K562 (cell line): ENCODE data around the gene TF. TPM values are rescaled to one million over a fixed set of nuclear protein-coding genes. Genes with fewer than 3 reads are reported as not detected.

Experiments
- ATAC-seq: fragments of 200-7000 bp; cut with Tn5 transposase; 3 replicates; pipeline ENCODE4 v1.9.1; 2020; ENCODE audit warnings: moderate library complexity
- BruUV-seq: library from RNA; stranded (reverse); fragments of 400-500 nt; replicated peaks from 2 replicates; lab custom pipeline; 2021; lab: Mats Ljungman, UMichigan
- CTCF ChIA-PET: fragments of 300-600 bp; formaldehyde crosslinking; extraction: SDS; loops from one replicate; lab custom pipeline; 2021; ENCODE audit warnings: low intra/inter-chr PET ratio; lab: Yijun Ruan, JAX
- POLR2A ChIA-PET: fragments of 300-600, 350-650 bp; sonication (Branson Sonifier 250); formaldehyde crosslinking; extraction: SDS; loops from one replicate; lab custom pipeline; 2021; ENCODE audit warnings: antibody characterized with exemption, inconsistent platforms; lab: Yijun Ruan, JAX
- DNase-seq, 4 experiments: peaks; one replicate each; pipeline versions ENCODE4 v3.0.0 to v3.0.0-alpha.2; 2011 to 2018; ENCODE audit warnings: low spot score in 3 of 4, mixed read lengths in 3 of 4; ENCODE audit errors: extremely low read depth in 1 of 4
- FAIRE-seq: peaks from 2 replicates; lab custom pipeline; 2011; peaks lifted over from hg19 to GRCh38; lab: Jason Lieb, UNC
- H2AFZ ChIP-seq: 2 replicates; pipeline ENCODE4 v1.6.0; 2011; ENCODE audit warnings: low read depth, low read length, control low read depth, inconsistent platforms
- H3K27ac ChIP-seq: fragments of 200-600 bp; 3 replicates; pipeline ENCODE4 v1.8.0; 2011; ENCODE audit warnings: low read depth, mild to moderate bottlenecking, control low read depth, inconsistent platforms, low read length, moderate library complexity, mixed read lengths; ENCODE audit errors: extremely low read depth
- H3K27me3 ChIP-seq, 2 experiments: fragments of 300-600 bp in 1 of 2; 2 replicates in 1 of 2; 3 replicates in 1 of 2; pipeline versions ENCODE4 v1.6.0 to v1.8.0; 2011; ENCODE audit warnings: inconsistent platforms in 2 of 2, low read length in 2 of 2, mild to moderate bottlenecking in 1 of 2, mixed read lengths in 1 of 2, moderate library complexity in 1 of 2; ENCODE audit not compliant: control insufficient read depth in 2 of 2, insufficient read depth in 2 of 2
- H3K36me3 ChIP-seq: fragments of 300-600 bp; 3 replicates; pipeline ENCODE4 v1.8.0; 2011; ENCODE audit warnings: mild to moderate bottlenecking, low read length, inconsistent platforms; ENCODE audit not compliant: control insufficient read depth, insufficient read depth
- H3K4me1 ChIP-seq, 2 experiments: fragments of 200-600 bp in 1 of 2; replicated peaks in 1 of 2; 2 replicates in 1 of 2; 3 replicates in 1 of 2; pipeline versions ENCODE4 v1.5.1 to v1.8.0; 2011; ENCODE audit warnings: inconsistent platforms in 2 of 2, low read length in 2 of 2, mild to moderate bottlenecking in 1 of 2, mixed read lengths in 1 of 2, moderate library complexity in 1 of 2; ENCODE audit not compliant: control insufficient read depth in 2 of 2, insufficient read depth in 2 of 2
- H3K4me2 ChIP-seq: 2 replicates; pipeline ENCODE4 v1.6.1; 2011; ENCODE audit warnings: low read length, control low read depth, inconsistent platforms, mixed read lengths; ENCODE audit not compliant: insufficient read depth
- H3K4me3 ChIP-seq: fragments of 200-600 bp; sonication (generic), shearing (Covaris generic); 2 replicates; pipeline ENCODE4 v1.5.1; 2016; ENCODE audit warnings: control low read depth, inconsistent platforms
- H3K79me2 ChIP-seq: fragments of 200-600 bp; 3 replicates; pipeline ENCODE4 v1.8.0; 2011; ENCODE audit warnings: low read length, inconsistent platforms; ENCODE audit not compliant: control insufficient read depth, insufficient read depth
- H3K9ac ChIP-seq, 2 experiments: 2 replicates each; pipeline versions ENCODE4 v1.6.0 to v1.6.1; 2011; ENCODE audit warnings: low read depth in 2 of 2, low read length in 2 of 2, control low read depth in 1 of 2, inconsistent platforms in 1 of 2, mild to moderate bottlenecking in 1 of 2, mixed read lengths in 1 of 2; ENCODE audit not compliant: insufficient read depth in 1 of 2
- H3K9me1 ChIP-seq: one replicate; pipeline ENCODE4 v1.6.0; 2011; ENCODE audit warnings: inconsistent platforms, mild to moderate bottlenecking, low read length, moderate library complexity; ENCODE audit not compliant: control insufficient read depth, insufficient read depth
- H3K9me3 ChIP-seq: replicated peaks from 2 replicates; pipeline ENCODE4 v1.5.1; 2011; ENCODE audit warnings: low read depth, low read length, inconsistent platforms; ENCODE audit not compliant: control insufficient read depth, insufficient read depth
- H4K20me1 ChIP-seq: replicated peaks from 2 replicates; pipeline ENCODE4 v1.6.1; 2011; ENCODE audit warnings: low read length, inconsistent platforms, mixed read lengths; ENCODE audit not compliant: control insufficient read depth, insufficient read depth
- ASH1L ChIP-seq: fragments of 450-650 bp; IDR thresholded peaks from 2 replicates; pipeline ENCODE4 v1.6.1; 2018; ENCODE audit warnings: borderline replicate concordance, mild to moderate bottlenecking, low read depth; ENCODE audit not compliant: partially characterized antibody
- BMI1 ChIP-seq: fragments of 150-350 bp; IDR thresholded peaks from 2 replicates; pipeline ENCODE4 v1.6.1; 2014; ENCODE audit warnings: low read length
- CBX5 ChIP-seq: IDR thresholded peaks from 2 replicates; pipeline ENCODE4 v1.6.1; 2014; ENCODE audit warnings: low read depth, borderline replicate concordance
- CCNT2 ChIP-seq: IDR thresholded peaks from 2 replicates; pipeline ENCODE4 v1.6.1; 2011; ENCODE audit warnings: borderline replicate concordance, low read depth, mild to moderate bottlenecking, moderate library complexity, mixed read lengths, low read length; ENCODE audit not compliant: insufficient read length; ENCODE audit errors: extremely low read depth
- ETV6 ChIP-seq, 3 experiments: fragments of 150-350 bp in 1 of 3; sonication (generic) in 1 of 3; formaldehyde crosslinking in 1 of 3; IDR thresholded peaks; 2 replicates each; pipeline versions ENCODE4 v1.6.1 to v1.8.0; 2014 to 2022; ENCODE audit warnings: borderline replicate concordance in 2 of 3, low read depth in 2 of 3, antibody characterized with exemption in 1 of 3, low read length in 1 of 3, mild to moderate bottlenecking in 1 of 3, missing genetic modification reagents in 1 of 3
- JUND ChIP-seq, 2 experiments: IDR thresholded peaks; 2 replicates in 1 of 2; 3 replicates in 1 of 2; pipeline ENCODE4 v1.6.1; 2011; ENCODE audit warnings: borderline replicate concordance in 2 of 2, low read depth in 2 of 2, low read length in 2 of 2, improper control_type of control experiment in 1 of 2, missing biosample characterization in 1 of 2, missing genetic modification characterization in 1 of 2, missing genetic modification reagents in 1 of 2
- NFIX ChIP-seq: fragments of 250-450 bp; sonication (Bioruptor Pico); IDR thresholded peaks from 2 replicates; pipeline ENCODE4 v1.4.0; 2020; ENCODE audit warnings: low read depth, mild to moderate bottlenecking, moderate library complexity
- PHB2 ChIP-seq: fragments of 450-650 bp; IDR thresholded peaks from 2 replicates; pipeline ENCODE4 v1.6.1; 2017; ENCODE audit warnings: low read depth
- RFX7 ChIP-seq: fragments of 250-450 bp; sonication (Bioruptor Pico); IDR thresholded peaks from 2 replicates; pipeline ENCODE4 v1.5.1; 2021; ENCODE audit warnings: mild to moderate bottlenecking
- TAF15 ChIP-seq: fragments of 200-400 bp; formaldehyde crosslinking; IDR thresholded peaks from 2 replicates; pipeline ENCODE4 v1.6.1; 2017; ENCODE audit warnings: mild to moderate bottlenecking, low read depth, low read length, moderate library complexity
- TRIM24 ChIP-seq, 2 experiments: fragments of 450-650 bp; IDR thresholded peaks; 2 replicates each; pipeline ENCODE4 v1.6.1; 2016
- ZBTB26 ChIP-seq: fragments of 450-650 bp; formaldehyde crosslinking; IDR thresholded peaks from 2 replicates; pipeline ENCODE4 v1.4.0; 2022; ENCODE audit warnings: missing genetic modification characterization
- WGBS: fragments of 100-300 bp; shearing (Covaris generic); methylation state at CpG from one replicate; pipeline ENCODE4 v1.1.6; 2016; ENCODE audit warnings: low coverage, mixed read lengths; ENCODE audit not compliant: insufficient coverage; ENCODE audit errors: missing lambda C conversion rate; 5-methylcytosine and 5-hydroxymethylcytosine counted together
- in situ Hi-C: fragments of 300-500 bp; cut with MboI; formaldehyde crosslinking; loops from 4 replicates; pipeline ENCODE4 v1.15.0; 2018; ENCODE audit warnings: inconsistent platforms, mixed read lengths
- intact Hi-C: fragments of 100-400 bp; cut with micrococcal nuclease; formaldehyde crosslinking; loops from 2 replicates; pipeline ENCODE4 v1.14.2; 2022
- polyA plus RNA-seq, 8 experiments: library from polyadenylated mRNA; depleted of rRNA in 4 of 8; stranded (reverse) in 5 of 8; unstranded in 3 of 8; fragments of >200 nt; fragmentation: Nextera tagmentation in 2 of 8; fragmentation: Illumina TruSeq in 1 of 8; extraction: Ambion mirVana in 2 of 8; extraction: Trizol in 1 of 8; gene quantifications; 2 replicates each; pipeline versions ENCODE4 v1.2.1 to v1.2.3, GENCODE V29; 2011 to 2014; ENCODE audit warnings: inconsistent platforms in 1 of 8, missing spikeins in 1 of 8
- total RNA-seq, 7 experiments: library from RNA; depleted of rRNA in 6 of 7; stranded (reverse); fragments of >200 nt in 6 of 7; fragmentation: Illumina TruSeq in 2 of 7; extraction: Trizol in 2 of 7; gene quantifications; 2 replicates each; pipeline versions ENCODE4 v1.2.1 to v1.2.3, GENCODE V29; 2011 to 2021; ENCODE audit warnings: low replicate concordance in 1 of 7

Gene TF
- total and polyA plus RNA-seq, 9 of the 15 experiments (the other 6 are each of a cell fraction or from before 2014, with no cell fraction given): 0.09 to 9.2 (median 3.1) TPM

DNA sequence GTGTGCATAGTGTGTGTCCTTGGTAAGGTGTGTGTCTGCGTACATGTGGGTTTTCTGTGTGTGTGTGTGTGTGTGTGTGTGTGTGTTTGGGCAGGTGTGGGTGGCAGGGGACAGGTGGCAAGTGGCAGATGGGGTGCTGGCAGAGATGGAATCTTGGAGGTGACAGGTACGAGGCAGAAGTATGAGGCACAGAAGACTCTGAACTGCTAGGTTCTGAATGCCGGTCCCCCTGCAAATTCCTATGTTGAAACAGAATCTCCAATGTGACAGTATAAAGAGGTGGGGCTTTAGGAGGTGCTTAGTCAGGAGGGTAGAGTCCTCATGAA is 89.2 kb downstream of the TF start:
- H3K79me2 ChIP-seq: no peaks in the 10 kb centered on the region
- ATAC-seq: no peak
- no peak overlapping the region for H3K9ac ChIP-seq
- no peak overlapping the region for H3K4me3 ChIP-seq
- no peak overlapping the region for H3K4me2 ChIP-seq
- no TSS peak for BruUV-seq
- no peak overlapping the region for H3K27ac ChIP-seq
- H3K9me1 ChIP-seq: no peaks in the 10 kb centered on the region
- DNase-seq: no peak
- ChIA-PET CTCF (no interaction called here), POLR2A (no interaction called here)
- intact Hi-C loops: no loop called here
- H4K20me1 ChIP-seq: no peaks in the 10 kb centered on the region
- WGBS: 80% methylated on average over 2 of the region's 3 CpGs
- in situ Hi-C loops: no loop called here
- H3K36me3 ChIP-seq: no peaks in the 10 kb centered on the region
- H3K27me3 ChIP-seq: no peaks in the 10 kb centered on the region
- H3K9me3 ChIP-seq: no peaks in the 10 kb centered on the region
- TF ChIP-seq CCNT2 (no peak), CBX5 (no peak)
- H3K4me1 ChIP-seq: peaks cover 0 to 1% of the 10 kb centered on the region in 2 experiments; a peak in 1 of 5 replicates
- FAIRE-seq: no peak
- no peak overlapping the region for H2AFZ ChIP-seq

DNA sequence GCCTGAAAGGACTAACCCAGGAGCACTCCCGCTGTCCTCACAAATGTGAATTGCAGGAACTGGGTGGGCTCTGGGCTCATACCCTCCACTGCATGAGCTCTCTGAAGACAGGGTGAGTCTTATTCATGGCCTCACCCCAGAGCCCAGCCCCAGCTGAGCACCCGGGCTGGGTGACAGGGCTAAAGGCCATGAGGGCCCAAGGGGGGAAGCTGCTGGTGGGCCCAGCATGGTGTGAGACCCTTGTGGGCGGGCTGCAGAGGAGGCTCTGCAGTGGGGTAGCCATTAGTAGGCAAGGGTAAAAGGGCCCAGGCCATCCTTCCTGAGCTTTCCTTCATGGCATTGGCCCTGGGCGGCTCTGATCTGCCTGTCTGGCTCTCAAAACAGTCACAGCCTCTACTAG is 89.8 kb downstream of the TF start:
- H4K20me1 ChIP-seq: no peaks in the 10 kb centered on the region
- no peak for FAIRE-seq
- ChIA-PET POLR2A (no interaction called here), CTCF (no interaction called here)
- H3K4me1 ChIP-seq: peaks cover 0 to 5% of the 10 kb centered on the region in 2 experiments; a peak in 1 of 5 replicates
- H3K27me3 ChIP-seq: no peaks in the 10 kb centered on the region
- no peak overlapping the region for H3K4me3 ChIP-seq
- no peaks in the 10 kb centered on the region for H3K79me2 ChIP-seq
- no peaks in the 10 kb centered on the region for H3K9me3 ChIP-seq
- H3K9me1 ChIP-seq: no peaks in the 10 kb centered on the region
- in situ Hi-C loops (no loop called here), intact Hi-C loops (no loop called here)
- DNase-seq: no peak
- H2AFZ ChIP-seq: no peak overlapping the region
- H3K9ac ChIP-seq: no peak overlapping the region
- H3K4me2 ChIP-seq: no peak overlapping the region
- WGBS: 69% methylated on average over 4 of the region's 4 CpGs
- BruUV-seq: no TSS peak
- ATAC-seq: no peak
- H3K27ac ChIP-seq: no peak overlapping the region
- H3K36me3 ChIP-seq: no peaks in the 10 kb centered on the region
- no peak for TF ChIP-seq PHB2
- no peak for TF ChIP-seq JUND (IDR thresholded peaks at IDR 0.05; ENCODE audit: borderline replicate concordance, low read depth, low read length)
- no peak for TF ChIP-seq JUND (tag; IDR thresholded peaks at IDR 0.05; ENCODE audit: borderline replicate concordance, low read depth, low read length)
- no peak for TF ChIP-seq ZBTB26
- no peak for TF ChIP-seq BMI1
- no peak for TF ChIP-seq RFX7 (CRISPR knock-in tag)
- TF ChIP-seq ETV6 (IDR thresholded peaks at IDR 0.05; ENCODE audit: borderline replicate concordance in 1 of 2, low read depth in 2 of 2, low read length in 1 of 2): no peak
- TF ChIP-seq ETV6 (CRISPR knock-in tag; IDR thresholded peaks at IDR 0.05; ENCODE audit: borderline replicate concordance): no peak
- no peak for TF ChIP-seq TRIM24 (IDR thresholded peaks at IDR 0.05)
- no peak for TF ChIP-seq NFIX (CRISPR knock-in tag)
- no peak for TF ChIP-seq ASH1L
- TF ChIP-seq TAF15: no peak
